GM18951 (cell line): ENCODE results near the gene GNAQ.

Experiments
- POLR2A ChIP-seq: IDR thresholded peaks from 4 replicates; pipeline ENCODE4 v1.6.1; 2011; ENCODE audit warnings: mild to moderate bottlenecking; ENCODE audit not compliant: insufficient read length, insufficient read depth; ENCODE audit errors: extremely low read depth
- in situ Hi-C: fragments of 300-500 bp; cut with MboI; formaldehyde crosslinking; loops from one replicate; pipeline ENCODE4 v1.12.0; 2022; ENCODE audit warnings: low sequenced_read_pairs, mixed read lengths, inconsistent platforms; ENCODE audit not compliant: unreplicated experiment

GNAQ gene

GRCh38 chr9:77926371-77926878, 105.2 kb downstream of the GNAQ start:
- in situ Hi-C loops: no loop called here
- TF ChIP-seq POLR2A: no peak

- TF ChIP-seq POLR2A: no peak
- in situ Hi-C loops: no loop called here
Measured at GRCh38 chr9:77922591-77922990, 109.0 kb downstream of the GNAQ start.

- TF ChIP-seq POLR2A: no peak
- in situ Hi-C loops: no loop called here
Measured at GRCh38 chr9:77917800-77918199, 113.8 kb downstream of the GNAQ start.

- TF ChIP-seq POLR2A: no peak
- in situ Hi-C loops: no loop called here
Measured at GRCh38 chr9:77916820-77917219, 114.8 kb downstream of the GNAQ start.

- no peak for TF ChIP-seq POLR2A
- in situ Hi-C loops: no loop called here
Measured at GRCh38 chr9:77916410-77916819, 115.2 kb downstream of the GNAQ start.

- in situ Hi-C loops: no loop called here
- TF ChIP-seq POLR2A: no peak
Measured at GRCh38 chr9:77915744-77916143, 115.9 kb downstream of the GNAQ start.

GRCh38 chr9:77912895-77913693, 118.5 kb downstream of the GNAQ start:
- no peak for TF ChIP-seq POLR2A
- in situ Hi-C loops: no loop called here

- TF ChIP-seq POLR2A: no peak
- in situ Hi-C loops: no loop called here
Measured at GRCh38 chr9:77911928-77912327, 119.7 kb downstream of the GNAQ start.

- TF ChIP-seq POLR2A: no peak
- in situ Hi-C loops: no loop called here
Measured at GRCh38 chr9:77910194-77910621, 121.4 kb downstream of the GNAQ start.

GRCh38 chr9:77909306-77909705, 122.3 kb downstream of the GNAQ start:
- in situ Hi-C loops: no loop called here
- TF ChIP-seq POLR2A: no peak

- no peak for TF ChIP-seq POLR2A
- in situ Hi-C loops: no loop called here
Measured at GRCh38 chr9:77908293-77908692, 123.3 kb downstream of the GNAQ start.

- in situ Hi-C loops: no loop called here
- no peak for TF ChIP-seq POLR2A
Measured at GRCh38 chr9:77907585-77907984, 124.0 kb downstream of the GNAQ start.

- in situ Hi-C loops: no loop called here
- no peak for TF ChIP-seq POLR2A
Measured at GRCh38 chr9:77906991-77907390, 124.6 kb downstream of the GNAQ start.

- in situ Hi-C loops: no loop called here
Measured at GRCh38 chr9:77903666-77904285, 127.8 kb downstream of the GNAQ start.

More at GRCh38 chr9:77903666-77904285, 127.8 kb downstream of the GNAQ start:
- no peak for TF ChIP-seq POLR2A
